PC-3 (cell line): Measurements from ENCODE around the gene ACBD7.

Experiments
- EZH2 ChIP-seq: fragments of 300-600 bp; sonication (generic); IDR thresholded peaks from one replicate; pipeline ENCODE4 v1.6.1; 2017; ENCODE audit warnings: antibody characterized with exemption, mild to moderate bottlenecking, low read length; ENCODE audit not compliant: unreplicated experiment
- EZH2phosphoT487 ChIP-seq: fragments of 300-600 bp; sonication (generic); IDR thresholded peaks from 2 replicates; pipeline ENCODE4 v1.6.1; 2018; ENCODE audit warnings: mild to moderate bottlenecking, antibody characterized with exemption, low read length, borderline replicate concordance
- TF ChIP-seq, protein P1 (sequence below): fragments of 300-600 bp; sonication (generic); conservative IDR thresholded peaks from 2 replicates; pipeline ENCODE4 v1.5.1; 2017; ENCODE audit warnings: antibody characterized with exemption, low read depth, mild to moderate bottlenecking, low read length

- TF ChIP-seq EZH2: no peak
- TF ChIP-seq, protein P1, sequence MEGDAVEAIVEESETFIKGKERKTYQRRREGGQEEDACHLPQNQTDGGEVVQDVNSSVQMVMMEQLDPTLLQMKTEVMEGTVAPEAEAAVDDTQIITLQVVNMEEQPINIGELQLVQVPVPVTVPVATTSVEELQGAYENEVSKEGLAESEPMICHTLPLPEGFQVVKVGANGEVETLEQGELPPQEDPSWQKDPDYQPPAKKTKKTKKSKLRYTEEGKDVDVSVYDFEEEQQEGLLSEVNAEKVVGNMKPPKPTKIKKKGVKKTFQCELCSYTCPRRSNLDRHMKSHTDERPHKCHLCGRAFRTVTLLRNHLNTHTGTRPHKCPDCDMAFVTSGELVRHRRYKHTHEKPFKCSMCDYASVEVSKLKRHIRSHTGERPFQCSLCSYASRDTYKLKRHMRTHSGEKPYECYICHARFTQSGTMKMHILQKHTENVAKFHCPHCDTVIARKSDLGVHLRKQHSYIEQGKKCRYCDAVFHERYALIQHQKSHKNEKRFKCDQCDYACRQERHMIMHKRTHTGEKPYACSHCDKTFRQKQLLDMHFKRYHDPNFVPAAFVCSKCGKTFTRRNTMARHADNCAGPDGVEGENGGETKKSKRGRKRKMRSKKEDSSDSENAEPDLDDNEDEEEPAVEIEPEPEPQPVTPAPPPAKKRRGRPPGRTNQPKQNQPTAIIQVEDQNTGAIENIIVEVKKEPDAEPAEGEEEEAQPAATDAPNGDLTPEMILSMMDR: no peak
- no peak for TF ChIP-seq EZH2phosphoT487
Observed at GRCh38 chr10:15136129-15137035, 47.8 kb upstream of the ACBD7 start.
